Muscle of leg (tissue), 16 donors: ENCODE results near the gene SUPT20HL1. TPM values are rescaled to one million over a fixed set of nuclear protein-coding genes. Genes with fewer than 3 reads are reported as not detected.
"Not testable (repeated sequence)": the region's sequence is repeated elsewhere in the genome, so short reads cannot be mapped to it uniquely, and the experiment has no call there.

Experiments used
- DNase-seq: peaks from one replicate; pipeline ENCODE4 v3.0.0; 2013
- H3K27ac ChIP-seq: one replicate; pipeline ENCODE4 v1.5.1; 2013; ENCODE audit warnings: mild to moderate bottlenecking, low read length, control low read depth
- H3K27me3 ChIP-seq: one replicate; pipeline ENCODE4 v1.6.1; 2013; ENCODE audit warnings: low read length; ENCODE audit not compliant: control insufficient read depth, insufficient read depth
- H3K36me3 ChIP-seq: one replicate; pipeline ENCODE4 v1.6.1; 2013; ENCODE audit warnings: low read length; ENCODE audit not compliant: control insufficient read depth, insufficient read depth
- H3K4me1 ChIP-seq: one replicate; pipeline ENCODE4 v1.6.1; 2013; ENCODE audit warnings: low read length; ENCODE audit not compliant: control insufficient read depth, insufficient read depth
- H3K4me3 ChIP-seq: one replicate; pipeline ENCODE4 v1.5.1; 2013; ENCODE audit warnings: low read length, control low read depth
- H3K9me3 ChIP-seq: replicated peaks from 2 replicates; pipeline ENCODE4 v1.6.1; 2013; ENCODE audit warnings: low read depth, low read length; ENCODE audit not compliant: control insufficient read depth
- WGBS: methylation state at CpG from one replicate; pipeline ENCODE4 v1.1.5; 2013; ENCODE audit warnings: missing lambda C conversion rate; ENCODE audit not compliant: insufficient coverage; 5-methylcytosine and 5-hydroxymethylcytosine counted together
- long read RNA-seq, 11 donors: transcript quantifications; one replicate each; lab custom pipeline, GENCODE V29; 2026
- polyA plus RNA-seq, 8 donors: library from polyadenylated mRNA; unstranded; fragments of 120-200 nt; gene quantifications; one replicate each; pipeline versions ENCODE4 v1.2.1 to v1.2.3, GENCODE V29; 2013; ENCODE audit warnings: inconsistent platforms in 1 of 8, low replicate concordance in 1 of 8; ENCODE audit not compliant: insufficient read length in 8 of 8, insufficient read depth in 1 of 8
- total RNA-seq: library from RNA; stranded (reverse); fragments of 120-200 nt; gene quantifications from one replicate; pipeline ENCODE4 v1.2.4, GENCODE V29; 2013

SUPT20HL1 gene
- total RNA-seq (0.04 TPM), polyA plus RNA-seq (under 1 TPM in 4 of 8 donors, not detected in 4; 0.07 to 0.26 (median 0.13) TPM)
- long read RNA-seq, donor 1: 0 reads
- long read RNA-seq, donor 2: 0 reads
- long read RNA-seq, donor 3: 0 reads
- long read RNA-seq, donor 4: 0 reads
- long read RNA-seq, donor 5: 0 reads
- long read RNA-seq, donor 6: 0 reads
- long read RNA-seq, donor 7: 0 reads
- long read RNA-seq, donor 8: 0 reads
- long read RNA-seq, donor 9: 0 reads
- long read RNA-seq, donor 10: 0 reads
- long read RNA-seq, donor 11: 0 reads

GRCh38 chrX:24360272-24360671 is at the start of gene SUPT20HL1:
Gene SUPT20HL1, plus strand, starts transcription at chrX:24360639. Its CDS starts 2,122 bp downstream, at chrX:24362761.
- no peaks in the 10 kb centered on the region for H3K36me3 ChIP-seq
- peaks cover 2% of the 10 kb centered on the region for H3K4me1 ChIP-seq
- peaks cover 25% of the 10 kb centered on the region for H3K27me3 ChIP-seq
- WGBS: 70% methylated on average over 2 of the region's 3 CpGs
- no peak for DNase-seq
- H3K4me3 ChIP-seq: no peak within 1 kb of the TSS
- no peaks in the 10 kb centered on the region for H3K9me3 ChIP-seq
- H3K27ac ChIP-seq: no peak within 1 kb of the TSS

DNA sequence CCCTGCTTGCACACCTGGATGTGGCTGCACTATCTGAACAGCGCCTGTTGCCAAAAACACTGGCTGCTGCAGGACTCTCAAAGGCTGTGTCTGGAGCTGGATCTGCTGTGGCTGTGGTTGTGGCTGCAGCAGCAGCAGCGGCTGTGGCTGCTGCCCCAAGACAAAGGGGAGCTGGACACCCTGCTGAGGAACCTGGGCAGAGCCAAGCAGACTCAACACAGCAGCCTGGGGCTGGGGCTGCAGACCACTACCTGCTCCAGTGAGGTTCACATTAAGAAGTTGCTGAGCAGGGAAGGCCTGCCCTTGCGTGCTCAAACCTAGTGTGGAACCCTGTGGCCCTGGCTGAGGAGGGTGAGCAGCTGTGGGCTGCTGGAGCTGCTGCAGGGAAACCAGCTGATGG is 49.5 kb upstream of the SUPT20HL1 start:
- peaks cover 29% of the 10 kb centered on the region for H3K27me3 ChIP-seq
- H3K36me3 ChIP-seq, H3K27ac ChIP-seq, H3K4me3 ChIP-seq, DNase-seq, H3K4me1 ChIP-seq, H3K9me3 ChIP-seq: not testable (repeated sequence)
- 57% methylated on average over 3 of the region's 3 CpGs for WGBS

DNA sequence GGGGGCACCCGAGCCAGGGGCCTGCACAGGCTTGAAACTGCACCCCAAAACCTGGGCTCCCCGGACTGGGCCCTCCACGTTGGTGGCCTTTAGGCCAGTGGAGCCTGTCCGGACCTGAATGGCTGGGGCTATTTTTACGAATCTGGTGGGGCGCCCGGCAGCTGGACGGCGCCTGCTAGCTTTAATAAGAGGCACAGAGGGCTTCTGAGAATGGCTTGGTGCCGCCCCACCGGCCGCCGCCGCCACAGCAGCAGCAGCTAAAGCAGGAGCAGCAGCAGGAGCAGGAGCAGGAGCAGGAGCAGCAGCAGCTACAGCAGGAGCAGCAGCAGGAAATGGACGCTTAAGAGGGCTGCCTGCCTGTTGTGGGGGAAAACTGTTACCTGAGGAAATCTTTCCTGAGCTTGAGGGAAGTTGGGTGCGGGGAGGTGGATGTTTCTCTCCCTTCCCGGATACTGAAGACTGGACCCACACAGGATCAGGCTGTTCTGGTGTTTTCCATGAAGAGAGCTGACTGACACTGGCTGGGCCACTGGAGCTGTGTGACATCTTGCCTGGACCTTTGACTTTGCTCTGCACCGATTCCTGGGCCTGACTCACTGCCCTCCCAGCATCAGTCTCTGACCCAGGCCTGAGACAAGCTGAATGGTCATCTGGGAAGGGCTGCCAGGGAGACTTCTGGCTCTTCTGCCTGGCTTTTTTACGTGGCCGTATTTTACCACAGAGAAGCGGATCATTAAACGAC is 48.8 kb upstream of the SUPT20HL1 start:
- not testable (repeated sequence) for H3K4me1 ChIP-seq, H3K9me3 ChIP-seq, H3K27ac ChIP-seq, DNase-seq, H3K36me3 ChIP-seq, H3K4me3 ChIP-seq
- peaks cover 24% of the 10 kb centered on the region for H3K27me3 ChIP-seq
- WGBS: 53% methylated on average over 14 of the region's 22 CpGs

DNA sequence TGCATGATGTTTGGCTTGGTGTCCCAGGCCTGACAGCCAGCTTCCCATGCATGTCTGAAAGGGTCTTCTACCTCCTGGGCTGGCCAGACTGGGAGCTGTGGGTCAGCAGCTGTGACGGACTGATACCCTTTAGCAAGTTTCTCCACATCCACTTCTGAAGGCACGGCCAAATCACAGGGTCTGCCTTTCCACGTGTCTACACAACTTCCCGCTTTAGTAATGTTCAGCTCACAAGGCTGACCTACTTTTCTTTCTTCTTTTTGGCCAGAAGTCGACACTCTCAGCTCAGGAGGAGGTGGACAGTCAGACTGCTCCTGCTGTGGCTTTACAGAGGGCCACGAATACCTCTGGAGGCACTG is 48.2 kb upstream of the SUPT20HL1 start:
- H3K27ac ChIP-seq, H3K4me3 ChIP-seq, DNase-seq, H3K9me3 ChIP-seq, H3K36me3 ChIP-seq, H3K4me1 ChIP-seq: not testable (repeated sequence)
- H3K27me3 ChIP-seq: peaks cover 23% of the 10 kb centered on the region
- 62% methylated on average over 2 of the region's 6 CpGs for WGBS

GRCh38 chrX:24314019-24314635 is 46.3 kb upstream of the SUPT20HL1 start, which contains the start of gene SUPT20HL2:
Gene SUPT20HL2, minus strand, starts transcription at chrX:24314069. Its CDS starts 754 bp downstream, at chrX:24313315.
- Histone ChIP-seq H3K27me3 (peaks cover 25% of the 10 kb centered on the region), H3K4me3 (no peak within 1 kb of the TSS), H3K27ac (no peak within 1 kb of the TSS), H3K36me3 (no peaks in the 10 kb centered on the region), H3K4me1 (peaks cover 2% of the 10 kb centered on the region), H3K9me3 (no peaks in the 10 kb centered on the region)
- no peak for DNase-seq
- WGBS: 88% methylated on average over 35 of the region's 39 CpGs

DNA sequence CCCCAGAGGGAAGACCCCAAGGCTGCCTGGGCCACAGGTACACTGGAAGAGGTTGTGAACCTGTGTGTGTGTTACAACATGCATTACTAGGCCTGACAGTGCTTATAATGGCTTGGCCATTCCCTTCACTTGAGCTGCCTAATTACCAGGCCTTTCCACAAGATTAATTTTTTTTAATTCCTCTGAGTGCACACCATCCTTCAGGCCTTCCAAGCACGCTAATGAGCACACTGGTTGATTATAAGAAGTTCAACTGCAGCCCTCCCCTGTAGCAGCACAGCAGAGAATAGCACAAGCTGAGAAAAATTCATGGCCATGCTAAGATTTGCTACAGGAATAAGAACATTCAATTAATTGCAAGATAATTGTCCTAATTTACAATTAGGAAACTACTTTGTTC is 44.3 kb upstream of the SUPT20HL1 start:
- no peaks in the 10 kb centered on the region for H3K9me3 ChIP-seq
- H3K27ac ChIP-seq: no peak overlapping the region

GRCh38 chrX:24317567-24317966 is 42.9 kb upstream of the SUPT20HL1 start:
- Histone ChIP-seq H3K36me3 (no peaks in the 10 kb centered on the region), H3K4me1 (no peaks in the 10 kb centered on the region), H3K27ac (no peak overlapping the region), H3K9me3 (no peaks in the 10 kb centered on the region), H3K4me3 (no peak overlapping the region), H3K27me3 (peaks cover 33% of the 10 kb centered on the region)
- no CpG with 5 or more reads among the region's 1 CpG for WGBS
- DNase-seq: no peak

More for the DNA sequence above, 44.3 kb upstream of the SUPT20HL1 start:
- WGBS: 40% methylated on average over 1 of the region's 1 CpG
- no peak for DNase-seq
- Histone ChIP-seq H3K27me3 (peaks cover 25% of the 10 kb centered on the region), H3K36me3 (no peaks in the 10 kb centered on the region), H3K4me3 (no peak overlapping the region), H3K4me1 (no peaks in the 10 kb centered on the region)

DNA sequence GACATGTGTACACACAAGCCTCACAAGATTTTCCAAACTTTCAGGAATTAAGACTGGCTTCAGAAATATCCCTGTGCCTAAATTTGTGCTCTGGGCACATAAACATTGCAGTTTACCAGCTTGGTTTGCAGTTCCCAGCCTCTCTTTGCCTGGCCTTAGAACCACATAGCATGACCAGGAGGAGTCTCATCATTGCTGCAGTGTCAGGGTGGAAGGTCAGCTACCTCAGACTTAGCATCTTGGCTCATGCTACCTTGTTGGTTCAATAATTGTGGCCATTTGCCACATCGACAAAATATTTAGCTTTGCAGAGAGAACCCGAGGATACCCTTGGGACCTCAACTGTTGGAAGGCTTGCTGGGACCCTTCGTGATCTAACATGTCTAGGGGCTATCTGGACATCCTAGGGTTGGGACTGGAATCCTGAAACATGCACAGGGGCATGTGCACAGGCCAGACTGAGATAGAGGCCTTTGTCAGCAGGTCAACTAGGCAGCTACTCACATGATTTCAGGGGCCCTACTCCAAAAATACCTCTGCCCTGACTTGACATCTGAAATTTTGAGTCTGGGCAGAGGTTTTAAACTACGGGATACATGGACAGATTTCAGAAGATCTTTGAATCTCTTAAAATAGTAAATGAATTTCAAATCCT is 38.6 kb upstream of the SUPT20HL1 start:
- H3K9me3 ChIP-seq: no peaks in the 10 kb centered on the region
- 42% methylated on average over 3 of the region's 4 CpGs for WGBS
- no peak overlapping the region for H3K4me3 ChIP-seq
- H3K36me3 ChIP-seq: no peaks in the 10 kb centered on the region
- DNase-seq: no peak
- H3K4me1 ChIP-seq: no peaks in the 10 kb centered on the region
- H3K27ac ChIP-seq: no peak overlapping the region
- peaks cover 24% of the 10 kb centered on the region for H3K27me3 ChIP-seq

DNA sequence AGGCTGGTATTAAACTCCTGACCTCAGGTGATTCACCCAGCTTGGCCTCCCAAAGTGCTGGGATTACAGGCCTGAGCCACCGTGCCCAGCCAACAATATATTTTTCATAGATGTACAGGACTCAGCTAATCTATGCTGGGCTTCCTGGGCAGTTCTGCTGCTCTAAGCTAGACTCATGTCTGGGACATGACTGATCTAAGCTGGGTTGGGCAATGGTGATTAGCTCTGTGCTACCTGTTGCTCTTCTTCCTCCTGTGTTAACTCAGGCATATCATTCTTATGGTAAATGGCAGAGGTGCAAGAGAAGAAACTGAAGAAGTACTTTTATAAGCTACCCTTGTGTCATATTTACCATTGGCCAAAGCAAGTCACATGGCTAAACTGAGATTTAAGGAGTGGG is 35.2 kb upstream of the SUPT20HL1 start:
- no peak for DNase-seq
- no peaks in the 10 kb centered on the region for H3K36me3 ChIP-seq
- H3K4me3 ChIP-seq: no peak overlapping the region
- WGBS: no CpG with 5 or more reads among the region's 1 CpG
- H3K4me1 ChIP-seq: no peaks in the 10 kb centered on the region
- H3K9me3 ChIP-seq: no peaks in the 10 kb centered on the region
- H3K27me3 ChIP-seq: peaks cover 24% of the 10 kb centered on the region
- H3K27ac ChIP-seq: no peak overlapping the region

- peaks cover 9% of the 10 kb centered on the region for H3K27me3 ChIP-seq
- no peaks in the 10 kb centered on the region for H3K4me1 ChIP-seq
- no peaks in the 10 kb centered on the region for H3K9me3 ChIP-seq
- no peak overlapping the region for H3K27ac ChIP-seq
- no peak for DNase-seq
- H3K4me3 ChIP-seq: no peak overlapping the region
- WGBS: no CpG with 5 or more reads among the region's 4 CpGs
- no peaks in the 10 kb centered on the region for H3K36me3 ChIP-seq
Measured at GRCh38 chrX:24332878-24333277, 27.6 kb upstream of the SUPT20HL1 start.
